ENCODE data around the gene IGF2BP1. TPM values are rescaled to one million over a fixed set of nuclear protein-coding genes. Genes with fewer than 3 reads are reported as not detected.
A peak's percentile ranks its signal among the peaks of the same experiment; 100 is the strongest.

Gene IGF2BP1
- total RNA-seq, 1 experiment from 2014 or later = 434 TPM

GRCh38 chr17:49038138-49038537 is 41.0 kb downstream of the IGF2BP1 start:
- Histone ChIP-seq H3K4ac (ENCODE audit: low read depth, low read length) (no peak overlapping the region), H3K79me2 (ENCODE audit: insufficient read depth, low read length) (no peaks in the 10 kb centered on the region), H2BK20ac (ENCODE audit: low read depth, low read length, poor library complexity, severe bottlenecking) (no peak overlapping the region), H2AFZ (ENCODE audit: low read length) (no peak overlapping the region), H2BK120ac (ENCODE audit: low read depth, low read length, poor library complexity, severe bottlenecking) (no peak overlapping the region), H3K56ac (ENCODE audit: insufficient read length, low read depth, low read length) (no peak overlapping the region), H3K27ac (ENCODE audit: insufficient read length, low read depth, low read length) (no peak overlapping the region), H3K14ac (ENCODE audit: insufficient read depth, low read length) (no peak overlapping the region), H3K4me2 (ENCODE audit: insufficient read depth, insufficient read length, low read length) (no peak overlapping the region), H3K9me3 (ENCODE audit: control insufficient read depth, low read depth, low read length) (no peaks in the 10 kb centered on the region), H4K20me1 (ENCODE audit: control insufficient read depth, insufficient read depth, insufficient read length) (no peaks in the 10 kb centered on the region), H3T11ph (ENCODE audit: low read length) (no peak overlapping the region), H4K8ac (replicated peaks; ENCODE audit: insufficient read length, low read depth, low read length) (no peak overlapping the region), H4K5ac (ENCODE audit: insufficient read length, low read depth, low read length) (no peak overlapping the region), H3K4me1 (ENCODE audit: insufficient read depth, low read length) (no peaks in the 10 kb centered on the region), H2AK5ac (ENCODE audit: insufficient read length, low read length) (no peak overlapping the region), H3K23ac (ENCODE audit: insufficient read length, low read depth, low read length) (no peak overlapping the region), H3K23me2 (ENCODE audit: insufficient read length, low read depth, low read length, poor library complexity, severe bottlenecking) (no peaks in the 10 kb centered on the region), H4K91ac (ENCODE audit: insufficient read length, low read depth, low read length) (no peak overlapping the region), H3K27me3 (ENCODE audit: insufficient read depth, low read length) (no peaks in the 10 kb centered on the region), H3K18ac (ENCODE audit: insufficient read length, low read depth, low read length) (no peak overlapping the region), H3K9ac (ENCODE audit: extremely low read depth, insufficient read length, low read length) (no peak overlapping the region), H3K79me1 (ENCODE audit: insufficient read depth, low read depth, low read length, poor library complexity, severe bottlenecking) (no peaks in the 10 kb centered on the region), H2BK15ac (ENCODE audit: low read depth, low read length) (no peak overlapping the region), H2BK12ac (ENCODE audit: insufficient read length, low read depth, low read length) (no peak overlapping the region), H2BK5ac (ENCODE audit: insufficient read length, low read length) (no peak overlapping the region)
- Mint-ChIP-seq H3K27me3 (ENCODE audit: low read depth) (no peaks in the 10 kb centered on the region; the same call in 1 of the 2 replicates), H3K36me3 (ENCODE audit: insufficient read depth in 1 of 3, low read depth in 3 of 3) (peaks cover 49 to 85% (median 83%) of the 10 kb centered on the region in 3 experiments), H3K27ac (peak overlapping the region in 1 of 3 experiments; percentile 63; a peak in 1 of 7 replicates), H3K9me3 (no peaks in the 10 kb centered on the region; a peak in 1 of 5 replicates), H3K4me3 (no peak overlapping the region), H3K4me1 (peaks cover 8 to 15% of the 10 kb centered on the region in 2 experiments)
- no peak for TF ChIP-seq CTCF (conservative IDR thresholded peaks at IDR 0.05)
- no CpG with 5 or more reads among the region's 8 CpGs for WGBS (ENCODE audit: extremely low coverage, insufficient read length, low lambda C conversion rate)
- no peak for DNase-seq

All from H9 (cell line).